Measurements from ENCODE around the gene NRXN2. TPM values are rescaled to one million over a fixed set of nuclear protein-coding genes. Genes with fewer than 3 reads are reported as not detected.

Gene NRXN2
- total RNA-seq, 1 experiment from 2014 or later = not detected

DNA sequence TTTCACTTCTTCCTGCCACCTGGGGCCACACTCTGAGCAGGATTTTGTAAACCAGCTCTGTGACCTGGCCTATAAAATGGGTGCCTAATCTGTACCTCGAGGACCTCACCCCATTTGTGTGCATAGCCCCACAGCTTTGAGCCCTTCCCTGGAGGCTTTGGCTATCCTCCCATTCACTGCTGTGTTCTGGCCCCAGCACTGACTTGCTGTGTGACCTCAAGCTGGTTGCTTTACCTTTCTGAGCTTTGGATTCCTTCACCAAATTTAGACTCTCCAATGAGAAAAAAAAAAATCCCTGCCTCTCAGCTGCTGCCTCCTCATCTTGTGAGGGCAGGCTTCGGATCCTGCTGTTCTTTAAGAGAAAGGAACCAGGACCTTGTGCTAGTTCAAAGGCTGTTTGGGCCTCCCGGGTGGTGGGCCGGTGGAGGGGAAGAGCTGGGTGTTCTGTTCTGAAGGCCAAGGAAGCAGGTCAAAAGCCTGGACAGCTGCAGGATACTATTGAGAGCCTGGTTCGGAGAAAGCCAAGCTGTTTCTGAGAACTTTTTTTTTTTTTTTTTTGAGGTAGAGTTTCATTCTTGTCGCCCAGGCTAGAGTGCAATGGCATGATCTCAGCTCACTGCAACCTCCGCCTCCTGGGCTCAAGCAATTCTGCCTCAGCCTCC is 37.9 kb upstream of the NRXN2 start:
- BruUV-seq (replicated peaks) = no TSS peak
- H3K9me3 Mint-ChIP-seq (ENCODE audit: unreplicated experiment) = no peaks in the 10 kb centered on the region
- POLR2A ChIA-PET = interaction anchor here (0.9 to 6.8 kb wide), 2 partner anchors 14 to 83 kb away, joined by 4 to 86 read pairs; partner anchors contain the start of gene SF1
- no peak overlapping the region for H3K4me3 Mint-ChIP-seq (ENCODE audit: unreplicated experiment)
- TF ChIP-seq, protein P1, sequence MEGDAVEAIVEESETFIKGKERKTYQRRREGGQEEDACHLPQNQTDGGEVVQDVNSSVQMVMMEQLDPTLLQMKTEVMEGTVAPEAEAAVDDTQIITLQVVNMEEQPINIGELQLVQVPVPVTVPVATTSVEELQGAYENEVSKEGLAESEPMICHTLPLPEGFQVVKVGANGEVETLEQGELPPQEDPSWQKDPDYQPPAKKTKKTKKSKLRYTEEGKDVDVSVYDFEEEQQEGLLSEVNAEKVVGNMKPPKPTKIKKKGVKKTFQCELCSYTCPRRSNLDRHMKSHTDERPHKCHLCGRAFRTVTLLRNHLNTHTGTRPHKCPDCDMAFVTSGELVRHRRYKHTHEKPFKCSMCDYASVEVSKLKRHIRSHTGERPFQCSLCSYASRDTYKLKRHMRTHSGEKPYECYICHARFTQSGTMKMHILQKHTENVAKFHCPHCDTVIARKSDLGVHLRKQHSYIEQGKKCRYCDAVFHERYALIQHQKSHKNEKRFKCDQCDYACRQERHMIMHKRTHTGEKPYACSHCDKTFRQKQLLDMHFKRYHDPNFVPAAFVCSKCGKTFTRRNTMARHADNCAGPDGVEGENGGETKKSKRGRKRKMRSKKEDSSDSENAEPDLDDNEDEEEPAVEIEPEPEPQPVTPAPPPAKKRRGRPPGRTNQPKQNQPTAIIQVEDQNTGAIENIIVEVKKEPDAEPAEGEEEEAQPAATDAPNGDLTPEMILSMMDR (IDR thresholded peaks at IDR 0.05; ENCODE audit: unreplicated experiment) = no peak
- DNase-seq (ENCODE audit: unreplicated experiment) = no peak
- intact Hi-C loops (cut with micrococcal nuclease) = no loop called here
- no peaks in the 10 kb centered on the region for H3K27me3 Mint-ChIP-seq (ENCODE audit: insufficient read depth, unreplicated experiment)
- H3K36me3 Mint-ChIP-seq (ENCODE audit: insufficient read depth, unreplicated experiment) = peaks cover 39% of the 10 kb centered on the region
- CTCF ChIA-PET = interaction anchor here (0.7 to 1.8 kb wide), 4 partner anchors 10 to 72 kb away, joined by 3 to 5 read pairs (median 4); no protein-coding TSS in a partner anchor
- no peaks in the 10 kb centered on the region for H3K4me1 Mint-ChIP-seq (ENCODE audit: insufficient read depth, unreplicated experiment)
- no peak overlapping the region for H3K27ac Mint-ChIP-seq (ENCODE audit: low read depth, unreplicated experiment)

DNA sequence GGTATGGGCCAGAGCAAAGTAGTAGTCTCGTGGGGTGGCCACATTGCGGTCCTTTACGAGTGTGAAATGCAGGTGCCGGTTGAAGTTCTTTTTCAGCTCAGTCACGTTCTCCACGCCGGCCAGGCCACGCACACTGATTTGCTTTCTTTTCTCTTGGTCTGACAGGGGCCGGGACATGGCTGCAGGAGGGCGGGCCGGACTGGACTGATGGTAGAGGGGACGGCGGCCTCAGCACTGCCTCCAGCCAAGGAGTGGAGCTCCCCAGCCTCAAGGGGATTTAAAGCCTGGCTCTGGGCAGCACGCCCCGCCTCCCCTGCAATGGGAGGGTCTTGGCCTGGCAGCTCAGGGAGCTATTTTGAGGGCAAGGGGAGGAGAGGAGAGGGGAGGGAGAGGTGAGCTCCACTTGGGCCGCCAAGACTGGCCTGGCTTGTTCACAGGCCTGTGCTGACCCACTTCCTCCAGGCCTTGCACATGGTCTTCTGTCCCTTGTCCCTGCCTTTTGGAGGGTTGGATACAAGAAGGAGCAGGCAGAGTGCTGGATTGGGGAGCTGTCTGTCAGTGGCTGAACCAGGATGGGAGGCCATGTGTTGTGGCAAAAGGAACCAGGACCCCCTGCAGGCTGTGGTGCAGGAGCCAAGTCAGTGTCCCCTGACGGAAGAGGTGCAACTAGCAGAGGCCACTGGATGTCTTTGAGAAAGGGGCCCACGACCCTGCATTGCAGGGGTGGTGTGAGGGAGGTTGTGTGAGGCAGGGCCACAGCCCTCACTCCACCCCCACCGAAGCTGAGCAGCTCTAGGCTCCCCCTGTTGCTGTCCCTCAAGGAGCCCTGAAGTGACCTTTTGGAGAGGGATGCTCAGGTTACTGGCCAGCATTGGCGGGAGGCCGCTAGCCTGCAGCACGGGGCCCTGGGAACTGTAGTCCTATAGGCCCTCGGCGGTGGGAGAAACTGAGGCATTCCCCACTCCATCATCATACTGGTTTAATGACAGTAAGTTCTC is 37.0 kb upstream of the NRXN2 start, which contains the start of gene PYGM:
TSS of gene PYGM (minus strand) at position 253 of the 998 bp plus-strand sequence. CDS start at position 177, 76 bp downstream.
- H3K4me3 Mint-ChIP-seq (ENCODE audit: unreplicated experiment) = no peak within 1 kb of the TSS
- ChIA-PET POLR2A (interaction anchor here (0.9 to 6.8 kb wide), 2 partner anchors 15 to 82 kb away, joined by 4 to 86 read pairs; partner anchors contain the start of gene SF1), CTCF (interaction anchor here (0.5 to 1.8 kb wide), 5 partner anchors 11 to 310 kb away, joined by 3 to 5 read pairs (median 3); no protein-coding TSS in a partner anchor)
- H3K36me3 Mint-ChIP-seq (ENCODE audit: insufficient read depth, unreplicated experiment) = peaks cover 30% of the 10 kb centered on the region
- no peaks in the 10 kb centered on the region for H3K27me3 Mint-ChIP-seq (ENCODE audit: insufficient read depth, unreplicated experiment)
- H3K9me3 Mint-ChIP-seq (ENCODE audit: unreplicated experiment) = no peaks in the 10 kb centered on the region
- DNase-seq (ENCODE audit: unreplicated experiment) = no peak
- TF ChIP-seq, protein P1 (IDR thresholded peaks at IDR 0.05; ENCODE audit: unreplicated experiment) = no peak
- peak within 1 kb of the TSS; percentile 64 for H3K27ac Mint-ChIP-seq (ENCODE audit: low read depth, unreplicated experiment)
- no TSS peak for BruUV-seq (replicated peaks)
- H3K4me1 Mint-ChIP-seq (ENCODE audit: insufficient read depth, unreplicated experiment) = no peaks in the 10 kb centered on the region
- intact Hi-C loops (cut with micrococcal nuclease) = no loop called here

DNA sequence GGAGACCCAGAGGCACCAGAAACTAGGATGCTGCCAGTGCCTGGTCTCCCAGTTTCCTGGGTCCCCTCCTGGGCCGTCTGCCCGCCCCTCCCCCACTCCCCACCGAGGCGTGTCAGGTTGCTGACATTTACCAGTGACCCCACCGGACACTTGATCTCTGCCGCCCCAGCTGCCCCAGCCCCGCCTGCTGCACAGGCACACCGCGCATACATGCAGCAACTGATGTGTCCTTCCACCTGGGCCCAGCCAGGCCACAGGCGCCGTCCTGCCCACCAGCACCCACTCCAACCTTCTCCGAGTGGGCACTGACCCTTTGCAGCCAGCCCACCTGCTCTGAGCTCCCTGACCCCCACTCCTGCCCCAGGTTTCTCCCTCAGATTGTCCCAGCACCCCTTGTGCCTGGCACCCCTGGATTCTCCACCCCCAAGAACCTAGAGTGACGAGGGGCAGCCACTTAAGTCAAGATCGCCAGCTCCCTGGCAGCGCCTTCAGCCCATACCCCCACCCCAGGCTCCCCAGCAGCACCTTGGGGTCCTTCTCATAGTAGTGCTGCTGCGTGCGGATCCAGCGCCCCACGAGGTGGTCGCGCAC is 36.2 kb upstream of the NRXN2 start:
- no peak overlapping the region for H3K4me3 Mint-ChIP-seq (ENCODE audit: unreplicated experiment)

More for the DNA sequence above, 36.2 kb upstream of the NRXN2 start:
- intact Hi-C loops (cut with micrococcal nuclease) = no loop called here
- no peaks in the 10 kb centered on the region for H3K9me3 Mint-ChIP-seq (ENCODE audit: unreplicated experiment)
- H3K4me1 Mint-ChIP-seq (ENCODE audit: insufficient read depth, unreplicated experiment) = no peaks in the 10 kb centered on the region
- H3K36me3 Mint-ChIP-seq (ENCODE audit: insufficient read depth, unreplicated experiment) = peaks cover 22% of the 10 kb centered on the region
- H3K27ac Mint-ChIP-seq (ENCODE audit: low read depth, unreplicated experiment) = no peak overlapping the region
- POLR2A ChIA-PET = interaction anchor here (6.8 kb wide), 1 partner anchor 16 kb away, joined by 86 read pairs; the partner anchor contains the start of gene SF1
- TF ChIP-seq, protein P1 (IDR thresholded peaks at IDR 0.05; ENCODE audit: unreplicated experiment) = no peak
- H3K27me3 Mint-ChIP-seq (ENCODE audit: insufficient read depth, unreplicated experiment) = no peaks in the 10 kb centered on the region
- no peak for DNase-seq (ENCODE audit: unreplicated experiment)
- no TSS peak for BruUV-seq (replicated peaks)
- CTCF ChIA-PET = interaction anchor here (0.5 to 0.9 kb wide), 2 partner anchors 10 to 309 kb away, joined by 3 read pairs; no protein-coding TSS in a partner anchor

All from MCF 10A (cell line).